Spleen (tissue), 11 donors: ENCODE measurements around the gene CIZ1. TPM values are rescaled to one million over a fixed set of nuclear protein-coding genes. Genes with fewer than 3 reads are reported as not detected.
A peak's percentile ranks its signal among the peaks of the same experiment; 100 is the strongest.

Experiments
- DNase-seq: peaks from one replicate; pipeline ENCODE4 v3.0.0-alpha.2; 2020
- H3K27ac ChIP-seq, 8 donors: fragments of 200-600 bp; sonication (generic) in 7 of 8; 1 replicate in 4 of 8; 2 replicates in 4 of 8; pipeline versions ENCODE4 v1.5.0 to v1.8.0; 2016 to 2021; ENCODE audit warnings: inconsistent platforms in 4 of 8, mild to moderate bottlenecking in 4 of 8, moderate library complexity in 1 of 8
- H3K27me3 ChIP-seq, 7 donors: fragments of 200-600 bp; sonication (generic) in 6 of 7; replicated peaks in 1 of 7; 1 replicate in 4 of 7; 2 replicates in 3 of 7; pipeline versions ENCODE4 v1.5.0 to v1.8.0; 2016 to 2021; ENCODE audit warnings: inconsistent platforms in 3 of 7, mild to moderate bottlenecking in 1 of 7
- H3K36me3 ChIP-seq, 6 donors: fragments of 200-600 bp; sonication (generic) in 5 of 6; 1 replicate in 4 of 6; 2 replicates in 2 of 6; pipeline versions ENCODE4 v1.5.0 to v1.8.0; 2016 to 2021; ENCODE audit warnings: inconsistent platforms in 2 of 6
- H3K4me1 ChIP-seq, 6 donors: fragments of 200-600 bp; sonication (generic) in 5 of 6; 1 replicate in 3 of 6; 2 replicates in 3 of 6; pipeline versions ENCODE4 v1.5.0 to v1.8.0; 2016 to 2021; ENCODE audit warnings: inconsistent platforms in 3 of 6
- H3K4me3 ChIP-seq, 8 donors: fragments of 200-600 bp; sonication (generic) in 7 of 8; 1 replicate in 4 of 8; 2 replicates in 4 of 8; pipeline versions ENCODE4 v1.5.0 to v1.8.0; 2016 to 2021; ENCODE audit warnings: inconsistent platforms in 4 of 8, mild to moderate bottlenecking in 4 of 8, moderate library complexity in 2 of 8
- H3K9me3 ChIP-seq, 8 donors: fragments of 200-600 bp; sonication (generic) in 7 of 8; 1 replicate in 4 of 8; 2 replicates in 4 of 8; pipeline versions ENCODE4 v1.5.0 to v1.8.0; 2016 to 2021; ENCODE audit warnings: inconsistent platforms in 4 of 8
- CTCF ChIP-seq, 11 experiments: fragments of 200-600 bp in 7 of 11; fragments of 450-650 bp in 4 of 11; sonication (generic) in 4 of 11; IDR thresholded peaks in 8 of 11; conservative IDR thresholded peaks in 3 of 11; 1 replicate in 7 of 11; 2 replicates in 4 of 11; pipeline versions ENCODE4 v1.4.0 to v1.8.0; 2016 to 2021; ENCODE audit warnings: antibody characterized with exemption in 11 of 11, inconsistent platforms in 4 of 11, mild to moderate bottlenecking in 1 of 11
- POLR2A ChIP-seq, 3 donors: fragments of 450-650 bp; IDR thresholded peaks; one replicate each; pipeline ENCODE4 v1.5.1; 2017; ENCODE audit warnings: antibody characterized with exemption in 3 of 3, mild to moderate bottlenecking in 1 of 3
- POLR2AphosphoS5 ChIP-seq, 3 donors: sonication (generic); formaldehyde crosslinking; IDR thresholded peaks; one replicate each; pipeline ENCODE4 v1.5.1; 2017; ENCODE audit warnings: antibody characterized with exemption in 3 of 3
- WGBS, 5 donors: extraction: QIAGEN DNeasy Blood & Tissue Kit in 3 of 5; methylation state at CpG; one replicate each; pipeline versions ENCODE4 v1.1.5 to v1.1.7; 2013 to 2018; 5-methylcytosine and 5-hydroxymethylcytosine counted together
- intact Hi-C: fragments of 100-400 bp; cut with DNase I; formaldehyde crosslinking; loops from one replicate; pipeline ENCODE4 v1.15.0; 2023; ENCODE audit warnings: low total_unique reads
- polyA plus RNA-seq, 3 donors: library from polyadenylated mRNA; stranded (reverse); fragments of 200-250 nt; gene quantifications; one replicate each; pipeline ENCODE4 v1.2.1, GENCODE V29; 2013
- total RNA-seq, 7 donors: library from RNA; depleted of rRNA in 3 of 7; stranded (reverse); fragments of >200 nt in 3 of 7; fragmentation: NEBNext Ultra II Directional in 4 of 7; extraction: Animal tissue kit (Norgen Biotek cat#: 25700) in 4 of 7; gene quantifications; one replicate each; pipeline versions ENCODE4 v1.1.0 to v1.2.1, GENCODE V29; 2016 to 2021
- donor health status: healthy with polysubstance abuse.
- donor health status: DM: no; HTN: no; CAD: no; lungs with moderate emphysema.
- donor health status: DM: no; HTN: no; CAD: no.
- donor health status: Bipolar disorder and iron deficiency.
- donor health status: healthy.
- donor health status: DM: no; HTN: no; CAD: no.
- donor health status: DM: yes; HTN: yes; CAD: no.

The CIZ1 gene
- total and polyA plus RNA-seq, 10 donors = 24.7 to 98.2 (median 77.2) TPM

- peak; percentile 97 for DNase-seq
- WGBS, 5 donors = 0 to 2% (median 1%) methylated on average over 20 to 56 of the region's 56 CpGs
- H3K27ac ChIP-seq = peak within 1 kb of the TSS; percentile 96 to 98 (median 97)
- TF ChIP-seq POLR2A (IDR thresholded peaks at IDR 0.05) (no peak), CTCF (IDR thresholded peaks at IDR 0.05 in 8 of 11, conservative IDR thresholded peaks at IDR 0.05 in 3 of 11) (peak in 2 of 11 experiments; percentile 5 to 17), POLR2AphosphoS5 (IDR thresholded peaks at IDR 0.05) (peak; percentile 50 to 76 (median 62))
- H3K27me3 ChIP-seq = peaks cover 0 to 11% (median 0%) of the 10 kb centered on the region in 7 donors
- intact Hi-C loops = no loop called here
- H3K4me1 ChIP-seq = peaks cover 23 to 52% (median 40%) of the 10 kb centered on the region in 6 donors
- peak within 1 kb of the TSS; percentile 58 to 99 (median 96) for H3K4me3 ChIP-seq
- no peaks in the 10 kb centered on the region for H3K9me3 ChIP-seq
- peaks cover 0 to 27% (median 21%) of the 10 kb centered on the region in 6 donors for H3K36me3 ChIP-seq
Observed at GRCh38 chr9:128127568-128127989, 63.8 kb downstream of the CIZ1 start, which contains the start of gene PTGES2. TSS of gene PTGES2 (minus strand) at chr9:128127729. CDS start at chr9:128127717, 12 bp downstream.

- Histone ChIP-seq H3K9me3 (no peaks in the 10 kb centered on the region), H3K36me3 (peaks cover 0 to 45% (median 37%) of the 10 kb centered on the region in 6 donors), H3K27ac (peak overlapping the region in 4 of 8 donors; percentile 16 to 98 (median 40)), H3K4me3 (peak overlapping the region in 2 of 8 donors; percentile 93 to 98), H3K4me1 (peaks cover 23 to 52% (median 40%) of the 10 kb centered on the region in 6 donors), H3K27me3 (no peaks in the 10 kb centered on the region)
- intact Hi-C loops = no loop called here
- no peak for TF ChIP-seq POLR2A (IDR thresholded peaks at IDR 0.05)
- TF ChIP-seq POLR2AphosphoS5 (IDR thresholded peaks at IDR 0.05) = no peak
- TF ChIP-seq CTCF (IDR thresholded peaks at IDR 0.05 in 8 of 11, conservative IDR thresholded peaks at IDR 0.05 in 3 of 11) = no peak
- WGBS, 5 donors = 36 to 46% (median 45%) methylated on average over 10 of the region's 10 CpGs
- peak; percentile 74 for DNase-seq
Observed at GRCh38 chr9:128125580-128126354, 65.6 kb downstream of the CIZ1 start.

GRCh38 chr9:128124873-128125579 is 66.3 kb downstream of the CIZ1 start:
- Histone ChIP-seq H3K27ac (peak overlapping the region in 3 of 8 donors; percentile 16 to 98 (median 60)), H3K4me1 (peaks cover 23 to 46% (median 40%) of the 10 kb centered on the region in 6 donors), H3K9me3 (no peaks in the 10 kb centered on the region), H3K36me3 (peaks cover 0 to 52% (median 44%) of the 10 kb centered on the region in 6 donors), H3K4me3 (peak overlapping the region in 1 of 8 donors; percentile 93), H3K27me3 (no peaks in the 10 kb centered on the region)
- peak in 8 of 11 experiments; percentile 19 to 64 (median 49) for TF ChIP-seq CTCF (IDR thresholded peaks at IDR 0.05 in 8 of 11, conservative IDR thresholded peaks at IDR 0.05 in 3 of 11)
- TF ChIP-seq POLR2A (IDR thresholded peaks at IDR 0.05) = no peak
- peak in 1 of 3 donors; percentile 13 for TF ChIP-seq POLR2AphosphoS5 (IDR thresholded peaks at IDR 0.05)
- peak; percentile 81 for DNase-seq
- intact Hi-C loops = no loop called here
- 50 to 73% (median 59%) methylated on average over 15 to 16 of the region's 16 CpGs for WGBS, 5 donors
